Measurements from ENCODE around the gene DPP4.

DNA sequence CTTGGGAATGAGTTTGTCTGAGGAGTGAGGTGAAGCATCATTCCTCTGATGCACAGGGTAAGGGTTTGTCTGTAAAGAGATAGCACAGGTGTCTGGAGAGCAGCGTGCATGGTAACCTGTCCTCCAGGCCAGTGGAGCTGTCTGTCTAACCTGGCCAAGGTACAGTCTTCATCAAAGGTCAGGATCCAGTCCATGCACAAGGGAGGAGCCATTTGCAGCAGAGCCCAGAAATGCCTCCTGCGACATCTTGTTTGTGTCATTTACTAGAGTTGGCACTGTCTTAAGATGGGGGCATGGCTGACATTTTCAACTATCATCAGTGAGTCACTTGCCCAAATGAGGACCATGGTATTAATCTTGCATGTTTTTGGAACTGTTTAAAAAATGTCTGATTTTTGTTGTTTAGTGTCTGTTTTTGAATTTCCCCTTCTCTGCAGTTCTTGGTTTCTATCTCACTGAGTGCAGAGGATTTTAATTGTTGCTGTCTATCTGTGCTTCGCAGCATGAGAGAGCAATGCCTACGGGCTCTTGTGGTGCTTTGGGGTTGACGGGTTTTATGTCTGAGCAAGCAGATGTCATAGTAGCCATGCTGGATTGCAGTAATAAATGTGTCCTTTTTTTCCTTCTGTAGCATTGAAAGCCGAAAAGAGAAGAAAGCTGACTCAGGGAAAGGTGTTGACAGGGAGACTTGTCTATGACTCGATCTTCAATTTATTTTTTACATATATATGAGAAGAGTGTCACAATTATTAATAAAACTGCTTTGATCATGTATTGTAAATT, 91.3 kb downstream of the DPP4 start:
- TF ChIP-seq, protein P1, sequence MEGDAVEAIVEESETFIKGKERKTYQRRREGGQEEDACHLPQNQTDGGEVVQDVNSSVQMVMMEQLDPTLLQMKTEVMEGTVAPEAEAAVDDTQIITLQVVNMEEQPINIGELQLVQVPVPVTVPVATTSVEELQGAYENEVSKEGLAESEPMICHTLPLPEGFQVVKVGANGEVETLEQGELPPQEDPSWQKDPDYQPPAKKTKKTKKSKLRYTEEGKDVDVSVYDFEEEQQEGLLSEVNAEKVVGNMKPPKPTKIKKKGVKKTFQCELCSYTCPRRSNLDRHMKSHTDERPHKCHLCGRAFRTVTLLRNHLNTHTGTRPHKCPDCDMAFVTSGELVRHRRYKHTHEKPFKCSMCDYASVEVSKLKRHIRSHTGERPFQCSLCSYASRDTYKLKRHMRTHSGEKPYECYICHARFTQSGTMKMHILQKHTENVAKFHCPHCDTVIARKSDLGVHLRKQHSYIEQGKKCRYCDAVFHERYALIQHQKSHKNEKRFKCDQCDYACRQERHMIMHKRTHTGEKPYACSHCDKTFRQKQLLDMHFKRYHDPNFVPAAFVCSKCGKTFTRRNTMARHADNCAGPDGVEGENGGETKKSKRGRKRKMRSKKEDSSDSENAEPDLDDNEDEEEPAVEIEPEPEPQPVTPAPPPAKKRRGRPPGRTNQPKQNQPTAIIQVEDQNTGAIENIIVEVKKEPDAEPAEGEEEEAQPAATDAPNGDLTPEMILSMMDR (IDR thresholded peaks at IDR 0.05): no peak
- no peak for TF ChIP-seq POLR2A (IDR thresholded peaks at IDR 0.05)
